ENCODE results near the gene PLBD2.

PLBD2 gene

DNA sequence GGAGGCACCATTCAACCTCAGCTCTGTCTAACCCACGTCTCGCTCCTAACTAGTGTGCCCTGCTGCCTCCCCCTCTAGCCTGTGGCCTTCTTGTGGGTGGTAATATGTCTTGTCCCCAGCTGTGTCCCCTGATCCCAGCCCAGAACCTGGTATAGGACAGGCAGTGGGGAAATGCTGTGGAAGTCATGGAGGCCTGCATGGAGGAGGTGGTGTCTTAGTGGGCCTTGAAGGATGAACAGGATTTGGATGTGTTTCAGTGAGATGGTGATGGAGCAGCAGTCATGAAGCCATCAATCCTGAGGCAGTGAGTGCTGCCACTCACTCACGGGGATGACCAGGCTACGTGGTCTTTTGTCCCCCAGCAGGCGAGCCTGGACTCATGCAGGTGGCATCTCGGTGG, 13.4 kb downstream of the PLBD2 start:
- no peak for DNase-seq

DNA sequence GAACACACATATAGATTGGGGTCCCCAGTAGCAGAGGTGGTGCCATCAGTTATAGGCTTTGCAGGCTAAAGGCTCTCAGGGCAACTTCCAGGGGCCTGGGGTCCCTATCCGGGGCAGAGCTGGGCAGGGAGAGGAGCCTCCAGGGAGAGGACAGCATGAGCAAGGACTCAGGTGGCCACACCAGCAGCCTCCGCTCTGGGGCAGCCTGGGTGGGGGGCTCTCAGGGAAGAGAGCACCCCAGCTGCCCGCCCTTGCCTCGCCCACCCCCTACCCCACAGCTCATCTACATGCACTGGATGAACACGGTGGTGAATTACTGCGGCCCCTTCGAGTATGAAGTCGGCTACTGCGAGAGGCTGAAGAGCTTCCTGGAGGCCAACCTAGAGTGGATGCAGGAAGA, 14.0 kb downstream of the PLBD2 start:
- DNase-seq: no peak

DNA sequence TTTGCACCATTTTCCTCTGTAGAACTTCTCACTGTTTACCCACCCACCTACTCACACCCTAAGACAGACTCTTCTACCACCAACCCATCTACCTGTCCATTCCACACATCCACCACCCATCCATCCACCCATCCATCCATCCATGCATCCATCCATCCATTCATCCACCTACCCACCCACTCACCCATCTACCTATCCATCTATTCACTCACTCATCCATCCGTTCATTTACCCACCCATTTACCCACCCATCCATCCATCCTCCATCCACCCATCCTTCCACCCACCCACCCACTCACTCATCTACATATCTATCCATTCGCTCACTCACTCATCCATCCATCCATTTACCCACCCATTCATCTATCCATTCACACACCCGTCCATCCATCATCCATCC, 15.1 kb downstream of the PLBD2 start:
- no peak for DNase-seq

- DNase-seq: no peak
Measured at GRCh38 chr12:113373969-113374368, 15.6 kb downstream of the PLBD2 start.

DNA sequence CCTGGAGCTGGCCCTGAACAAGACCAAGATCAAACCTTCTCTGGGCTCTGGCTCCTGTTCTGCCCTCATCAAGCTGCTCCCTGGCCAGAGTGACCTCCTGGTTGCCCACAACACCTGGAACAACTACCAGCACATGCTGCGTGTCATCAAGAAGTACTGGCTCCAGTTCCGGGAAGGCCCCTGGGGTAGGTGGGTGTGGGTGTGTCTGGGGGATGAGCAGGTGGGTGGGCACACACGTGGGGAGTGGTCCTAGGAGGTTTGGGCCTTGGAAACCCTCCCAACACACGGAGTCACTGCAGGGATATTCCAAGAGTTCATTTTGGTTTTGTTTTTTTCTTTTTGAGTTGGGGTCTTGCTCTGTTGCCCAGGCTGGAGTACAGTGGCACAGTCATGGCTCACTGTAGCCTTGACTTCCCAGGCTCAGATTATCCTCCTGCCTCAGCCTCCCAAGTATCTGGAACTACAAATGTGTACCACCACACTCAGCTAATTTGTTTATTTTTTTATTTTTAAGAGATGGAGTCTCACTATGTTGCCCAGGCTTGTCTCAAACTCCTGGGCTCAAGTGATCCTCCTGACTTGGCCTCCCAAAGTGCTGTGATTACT, 16.5 kb downstream of the PLBD2 start:
- DNase-seq: no peak

DNA sequence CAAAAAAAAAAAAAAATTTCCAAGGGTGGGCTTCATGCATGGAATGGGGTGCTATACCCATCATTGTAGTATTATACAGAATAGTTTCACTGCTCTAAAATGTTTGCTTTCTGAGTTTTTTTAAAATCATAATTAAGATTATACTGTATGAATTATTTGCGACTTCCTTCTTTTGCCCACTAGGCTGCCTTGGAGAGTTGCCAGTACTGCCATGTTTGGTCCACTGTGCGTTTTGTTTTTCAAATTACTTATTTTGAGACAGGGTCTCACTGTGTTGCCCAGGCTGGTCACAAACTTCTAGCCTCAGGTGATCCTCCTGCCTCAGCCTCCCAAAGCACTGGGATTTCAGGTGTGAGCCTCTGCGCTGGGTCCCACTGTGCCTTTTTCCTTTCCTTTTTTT, 19.9 kb downstream of the PLBD2 start:
- DNase-seq: no peak

DNA sequence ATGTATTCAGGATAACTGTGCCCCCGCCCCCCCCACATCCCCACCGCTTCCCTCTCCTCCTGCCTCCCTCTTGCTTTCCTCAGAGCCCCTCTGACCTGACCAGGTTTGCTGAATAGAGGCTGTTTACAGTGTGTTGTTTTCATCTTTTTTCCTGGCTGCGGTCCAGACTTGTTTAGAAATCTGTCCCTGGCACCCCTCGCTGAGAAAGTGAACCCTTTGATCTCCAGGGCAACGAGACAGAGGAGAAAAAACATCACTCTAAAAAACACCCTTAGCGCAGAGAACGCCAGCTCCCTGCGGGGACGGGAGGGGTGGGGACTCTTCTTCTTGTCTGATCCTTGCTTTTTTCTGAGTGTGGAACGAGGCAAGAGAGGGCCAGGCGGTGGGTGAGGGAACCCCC, 22.8 kb downstream of the PLBD2 start:
- DNase-seq: no peak

- no peak for DNase-seq
Measured at GRCh38 chr12:113382206-113382605, 23.8 kb downstream of the PLBD2 start.

DNA sequence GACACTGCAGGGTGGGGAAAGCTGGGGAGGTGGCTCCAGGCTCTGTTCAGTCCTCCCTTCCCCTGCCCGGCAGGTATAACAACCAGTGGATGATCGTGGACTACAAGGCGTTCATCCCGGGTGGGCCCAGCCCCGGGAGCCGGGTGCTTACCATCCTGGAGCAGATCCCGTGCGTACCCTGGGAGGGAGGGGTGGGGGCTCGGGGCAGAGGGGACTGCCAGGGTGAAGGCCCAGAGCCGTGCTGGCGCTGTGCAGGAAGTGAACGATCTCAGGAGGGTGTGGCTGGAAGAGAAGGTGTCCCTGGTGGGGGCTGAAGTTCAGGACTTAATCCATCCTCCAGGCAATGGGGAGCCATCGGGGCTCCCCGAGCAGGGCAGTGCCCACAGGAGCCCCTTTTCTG, 26.4 kb downstream of the PLBD2 start:
- no peak for DNase-seq

- DNase-seq: no peak
Measured at GRCh38 chr12:113385282-113385882, 27.0 kb downstream of the PLBD2 start.

GRCh38 chr12:113386866-113387566, 28.6 kb downstream of the PLBD2 start:
- no peak for DNase-seq

- no peak for DNase-seq
Measured at GRCh38 chr12:113387631-113388030, 29.2 kb downstream of the PLBD2 start.

- DNase-seq: no peak
Measured at GRCh38 chr12:113388351-113388750, 30.0 kb downstream of the PLBD2 start.

DNA sequence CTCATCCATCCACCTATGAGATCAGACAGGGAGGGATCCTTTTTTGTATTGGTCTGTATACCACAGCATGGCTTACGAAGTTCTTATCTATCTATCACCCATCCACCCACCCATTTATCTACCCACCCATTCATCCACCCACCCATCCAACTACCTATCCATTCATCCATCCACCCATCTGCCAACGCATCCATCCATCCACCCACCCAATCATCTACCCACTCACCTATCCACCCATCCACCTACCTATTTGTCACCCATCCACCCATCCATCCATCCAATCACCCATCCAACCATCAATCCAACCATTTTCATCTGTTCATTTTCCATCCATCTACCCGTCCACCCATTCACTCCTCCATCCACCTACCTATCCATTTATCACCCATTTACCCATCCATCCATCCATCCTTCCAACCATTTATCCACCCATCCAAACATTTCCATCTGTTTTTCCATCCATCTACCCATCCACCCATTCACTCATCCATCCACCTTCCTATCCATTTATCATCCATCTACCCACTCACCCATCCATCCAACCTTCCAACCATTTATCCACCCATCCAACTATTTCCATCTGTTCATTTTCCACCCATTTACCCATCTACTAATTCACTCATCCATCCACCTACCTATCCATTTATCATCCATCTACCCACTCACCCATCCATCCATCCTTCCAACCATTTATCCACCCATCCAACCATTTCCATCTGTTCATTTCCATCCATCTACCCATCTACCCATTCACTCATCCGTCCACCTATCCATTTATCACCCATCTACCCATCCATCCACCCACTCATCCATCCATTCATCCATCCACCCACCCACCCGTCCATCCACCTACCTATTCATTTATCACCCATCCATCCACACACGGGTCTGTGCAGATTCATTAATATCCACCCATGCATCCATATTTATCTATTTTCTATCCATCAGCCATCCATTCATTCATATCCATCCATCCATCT, 32.0 kb downstream of the PLBD2 start:
- DNase-seq: no peak

DNA sequence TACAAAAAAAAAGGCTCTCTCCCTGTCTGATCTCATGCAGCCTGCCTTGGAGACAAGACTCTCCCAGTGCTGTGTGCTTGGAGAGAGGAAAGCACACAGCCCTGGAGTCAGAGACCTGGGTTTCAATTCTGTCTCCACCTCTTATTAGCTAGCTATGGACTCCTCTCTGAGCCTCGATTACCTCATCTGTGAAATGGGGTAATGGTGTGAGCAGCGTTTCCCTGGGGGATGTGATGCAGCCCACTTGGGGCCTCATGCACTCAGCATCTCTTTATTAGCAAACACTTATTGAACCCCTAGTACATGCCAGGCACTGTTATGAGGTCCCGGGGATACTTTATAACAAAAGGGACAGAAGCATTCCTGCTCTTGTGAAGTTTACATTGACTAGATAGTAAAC, 32.8 kb downstream of the PLBD2 start:
- DNase-seq: no peak

DNA sequence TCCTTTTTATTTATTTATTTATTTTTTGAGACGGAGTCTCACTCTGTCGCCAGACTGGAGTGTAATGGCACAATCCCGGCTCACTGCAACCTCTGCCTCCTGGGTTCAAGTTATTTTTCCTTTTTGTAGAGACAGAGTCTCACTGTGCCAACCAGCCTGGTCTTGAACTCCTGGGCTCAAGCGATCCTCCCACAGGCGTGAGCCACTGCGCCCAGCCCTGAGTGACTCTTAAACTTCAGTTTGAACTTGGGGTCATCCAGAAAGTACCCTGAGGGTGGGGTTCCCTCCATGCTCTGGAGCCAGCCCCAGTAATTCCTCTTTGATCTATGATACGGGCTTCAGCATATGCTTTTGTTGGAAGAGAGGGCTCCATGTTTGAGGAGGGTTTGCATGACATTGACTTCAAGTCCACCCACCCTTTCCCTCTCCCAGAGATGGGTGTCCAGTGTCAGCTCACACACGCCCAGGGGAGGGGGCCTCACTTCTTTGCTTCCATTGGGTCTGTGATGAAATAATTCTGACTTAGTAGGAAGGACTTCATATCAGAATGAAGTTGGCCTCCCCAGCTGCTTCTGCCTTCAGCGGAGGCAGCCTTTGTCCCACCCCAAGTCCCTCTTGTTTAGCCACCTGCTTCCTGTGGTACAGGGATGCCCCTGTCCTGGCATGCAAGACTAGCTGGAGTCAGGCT, 33.4 kb downstream of the PLBD2 start:
- no peak for DNase-seq

GRCh38 chr12:113392520-113392919, 34.1 kb downstream of the PLBD2 start:
- no peak for DNase-seq

DNA sequence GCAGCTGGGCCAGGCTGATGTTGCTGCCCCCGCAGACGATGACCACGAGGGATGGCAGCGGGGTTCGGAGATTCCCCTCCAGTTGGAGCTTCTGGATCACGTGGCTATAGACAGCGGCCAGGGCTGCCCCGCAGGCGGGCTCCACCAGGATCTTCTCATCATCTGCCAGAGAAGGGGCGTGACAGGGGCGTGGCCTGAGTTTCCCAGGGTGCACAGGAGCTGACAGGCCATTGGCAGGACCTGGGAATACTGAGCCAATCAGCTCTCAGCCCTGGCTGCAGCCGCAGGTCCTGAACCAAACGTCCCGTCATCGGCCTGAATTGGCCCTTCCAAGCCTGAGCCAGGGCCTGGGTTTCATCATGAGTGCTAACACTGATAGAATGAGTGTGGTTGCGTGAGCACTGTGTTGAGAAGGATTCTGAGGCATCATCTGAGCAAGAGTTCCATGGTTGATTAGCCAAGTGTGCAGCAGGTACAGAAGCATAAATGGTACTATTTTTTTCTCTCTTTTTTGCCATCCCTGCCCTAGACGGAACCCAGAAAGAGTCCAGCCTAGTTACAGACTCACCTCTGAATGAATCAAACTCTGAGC, 34.7 kb downstream of the PLBD2 start:
- no peak for DNase-seq

- DNase-seq: no peak
Measured at GRCh38 chr12:113393749-113394148, 35.4 kb downstream of the PLBD2 start.

- no peak for DNase-seq
Measured at GRCh38 chr12:113395119-113395518, 36.7 kb downstream of the PLBD2 start.

DNA sequence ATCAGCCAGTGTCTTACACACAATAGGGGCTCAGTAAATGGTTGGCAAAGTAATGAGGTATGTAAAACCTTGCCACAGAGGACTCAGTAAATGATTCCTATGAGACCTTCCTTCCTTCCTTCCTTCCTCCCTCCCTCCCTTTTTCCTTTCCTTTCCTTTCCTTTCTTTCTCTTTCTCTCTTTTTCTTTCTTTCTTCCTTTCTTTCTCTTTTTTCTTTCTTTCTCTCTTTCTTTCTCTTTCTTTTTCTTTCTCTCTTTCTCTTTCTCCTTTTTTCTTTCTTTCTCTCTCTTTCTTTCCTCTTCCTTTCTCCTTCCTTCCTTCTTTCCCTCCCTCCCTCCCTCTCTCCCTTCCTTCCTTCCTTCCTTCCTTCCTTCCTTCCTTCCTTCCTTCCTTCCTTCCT, 37.8 kb downstream of the PLBD2 start:
- DNase-seq: no peak

GRCh38 chr12:113396828-113397496, 38.6 kb downstream of the PLBD2 start:
- DNase-seq: no peak
